ENCODE results near the gene MAGI1. TPM values are rescaled to one million over a fixed set of nuclear protein-coding genes. Genes with fewer than 3 reads are reported as not detected.

MAGI1 gene
- total RNA-seq, 2 donors from 2014 or later = 37.5 to 51.6 TPM

DNA sequence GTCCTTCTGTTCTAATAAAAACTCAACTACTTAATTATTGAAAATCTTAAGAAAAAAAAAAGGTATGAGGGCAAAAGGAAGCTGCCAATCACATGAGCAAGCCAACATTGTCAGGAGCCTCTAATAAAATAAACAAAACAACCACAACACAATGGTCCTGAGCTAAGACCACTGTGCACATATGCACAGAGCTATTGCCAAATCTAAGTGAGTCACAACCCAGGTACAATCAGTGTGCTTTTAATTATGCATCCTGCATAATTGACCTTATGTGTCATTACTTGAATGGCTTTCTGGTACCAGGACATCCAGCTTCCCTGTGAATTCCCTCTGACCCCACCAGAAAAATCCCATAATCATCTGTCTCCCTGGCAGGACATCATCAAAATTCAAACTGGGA is 639.8 kb downstream of the MAGI1 start:
- no peaks in the 10 kb centered on the region for H3K27me3 ChIP-seq (replicated peaks; ENCODE audit: insufficient read depth)
- no peaks in the 10 kb centered on the region for H3K36me3 ChIP-seq
- no peaks in the 10 kb centered on the region for H3K4me1 ChIP-seq (replicated peaks)
- TF ChIP-seq POLR2A (IDR thresholded peaks at IDR 0.05) (no peak), POLR2AphosphoS5 (IDR thresholded peaks at IDR 0.05) (no peak)
- TF ChIP-seq, protein P1, sequence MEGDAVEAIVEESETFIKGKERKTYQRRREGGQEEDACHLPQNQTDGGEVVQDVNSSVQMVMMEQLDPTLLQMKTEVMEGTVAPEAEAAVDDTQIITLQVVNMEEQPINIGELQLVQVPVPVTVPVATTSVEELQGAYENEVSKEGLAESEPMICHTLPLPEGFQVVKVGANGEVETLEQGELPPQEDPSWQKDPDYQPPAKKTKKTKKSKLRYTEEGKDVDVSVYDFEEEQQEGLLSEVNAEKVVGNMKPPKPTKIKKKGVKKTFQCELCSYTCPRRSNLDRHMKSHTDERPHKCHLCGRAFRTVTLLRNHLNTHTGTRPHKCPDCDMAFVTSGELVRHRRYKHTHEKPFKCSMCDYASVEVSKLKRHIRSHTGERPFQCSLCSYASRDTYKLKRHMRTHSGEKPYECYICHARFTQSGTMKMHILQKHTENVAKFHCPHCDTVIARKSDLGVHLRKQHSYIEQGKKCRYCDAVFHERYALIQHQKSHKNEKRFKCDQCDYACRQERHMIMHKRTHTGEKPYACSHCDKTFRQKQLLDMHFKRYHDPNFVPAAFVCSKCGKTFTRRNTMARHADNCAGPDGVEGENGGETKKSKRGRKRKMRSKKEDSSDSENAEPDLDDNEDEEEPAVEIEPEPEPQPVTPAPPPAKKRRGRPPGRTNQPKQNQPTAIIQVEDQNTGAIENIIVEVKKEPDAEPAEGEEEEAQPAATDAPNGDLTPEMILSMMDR (IDR thresholded peaks at IDR 0.05) = no peak
- no peak overlapping the region for H3K4me3 ChIP-seq
- H3K27ac ChIP-seq = no peak overlapping the region
- intact Hi-C loops (cut with DNase I) = no loop called here
- no peak for DNase-seq (ENCODE audit: low spot score)
- no peaks in the 10 kb centered on the region for H3K9me3 ChIP-seq

DNA sequence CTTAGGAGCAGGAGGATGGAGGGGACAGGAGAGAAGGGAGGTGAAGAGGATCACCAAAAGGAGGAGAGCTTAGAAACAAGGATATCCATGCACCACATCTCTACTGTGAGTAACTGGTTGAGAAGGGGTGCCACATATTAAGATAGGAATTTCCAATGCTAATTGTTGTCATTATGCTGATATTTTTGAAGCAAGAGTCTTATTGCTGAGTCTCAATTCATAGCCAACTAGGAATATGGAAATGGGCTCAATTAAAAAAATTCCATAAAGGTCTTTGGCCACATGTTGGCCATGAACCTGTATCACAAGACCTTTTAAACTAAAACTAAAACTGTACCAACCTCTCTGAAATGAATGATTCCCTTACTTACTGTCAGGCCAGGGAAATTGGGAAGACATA is 642.6 kb downstream of the MAGI1 start:
- Histone ChIP-seq H3K27ac (no peak overlapping the region), H3K9me3 (no peaks in the 10 kb centered on the region), H3K27me3 (replicated peaks; ENCODE audit: insufficient read depth) (no peaks in the 10 kb centered on the region), H3K4me1 (replicated peaks) (no peaks in the 10 kb centered on the region), H3K36me3 (no peaks in the 10 kb centered on the region), H3K4me3 (no peak overlapping the region)
- DNase-seq (ENCODE audit: low spot score) = no peak
- TF ChIP-seq, protein P1 (IDR thresholded peaks at IDR 0.05) = no peak
- no peak for TF ChIP-seq POLR2A (IDR thresholded peaks at IDR 0.05)
- no peak for TF ChIP-seq POLR2AphosphoS5 (IDR thresholded peaks at IDR 0.05)
- intact Hi-C loops (cut with DNase I) = no loop called here

DNA sequence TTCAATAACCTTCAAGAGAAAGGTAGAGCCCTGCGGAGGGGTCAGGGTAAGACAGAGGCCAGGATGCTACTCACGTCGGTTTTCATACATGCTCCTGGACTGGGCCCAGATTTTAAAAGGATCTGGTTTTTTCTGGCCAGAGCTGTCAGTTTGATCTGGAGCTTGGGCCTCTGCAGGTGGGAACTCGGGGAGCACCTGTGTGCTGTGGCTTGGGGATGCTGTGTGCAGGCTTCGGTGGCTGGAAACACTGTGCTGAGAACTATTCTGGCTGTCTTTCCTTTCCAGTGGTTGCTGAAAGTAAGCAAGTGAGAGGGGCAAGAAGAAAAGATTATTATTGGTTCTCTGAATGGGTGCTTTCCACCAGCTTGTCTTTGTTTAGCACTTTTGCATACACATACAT is 647.6 kb downstream of the MAGI1 start:
- no peak overlapping the region for H3K27ac ChIP-seq
- no peaks in the 10 kb centered on the region for H3K4me1 ChIP-seq (replicated peaks)
- no peaks in the 10 kb centered on the region for H3K9me3 ChIP-seq
- H3K4me3 ChIP-seq = no peak overlapping the region
- H3K36me3 ChIP-seq = no peaks in the 10 kb centered on the region
- no peak for DNase-seq (ENCODE audit: low spot score)
- TF ChIP-seq POLR2AphosphoS5 (IDR thresholded peaks at IDR 0.05) (no peak), POLR2A (IDR thresholded peaks at IDR 0.05) (no peak)
- TF ChIP-seq, protein P1 (IDR thresholded peaks at IDR 0.05) = no peak
- no peaks in the 10 kb centered on the region for H3K27me3 ChIP-seq (replicated peaks; ENCODE audit: insufficient read depth)
- intact Hi-C loops (cut with DNase I) = no loop called here
- 85% methylated on average over 5 of the region's 5 CpGs for WGBS

DNA sequence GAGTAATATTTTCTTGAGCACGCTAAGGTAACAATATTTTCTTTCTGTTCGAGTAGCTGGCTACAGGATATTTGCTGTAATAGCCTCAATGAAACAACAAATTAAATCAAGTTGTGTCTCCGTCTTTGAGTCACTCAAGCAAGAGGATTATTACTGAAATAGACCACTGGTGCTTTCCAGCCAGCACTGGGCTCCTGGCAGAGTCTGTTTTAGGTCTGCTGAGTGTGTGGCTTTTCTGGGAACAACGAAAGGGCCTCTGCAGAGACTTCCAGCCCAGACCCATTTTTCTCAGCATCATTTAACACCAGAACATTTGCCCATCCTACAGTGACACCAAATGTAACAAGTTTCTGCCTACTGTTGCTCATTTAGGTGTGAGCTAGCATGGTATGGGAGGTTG is 652.9 kb downstream of the MAGI1 start:
- Histone ChIP-seq H3K36me3 (no peaks in the 10 kb centered on the region), H3K4me1 (replicated peaks) (no peaks in the 10 kb centered on the region), H3K9me3 (no peaks in the 10 kb centered on the region), H3K27ac (no peak overlapping the region), H3K27me3 (replicated peaks; ENCODE audit: insufficient read depth) (no peaks in the 10 kb centered on the region), H3K4me3 (no peak overlapping the region)
- no peak for DNase-seq (ENCODE audit: low spot score)
- 93% methylated on average over 4 of the region's 4 CpGs for WGBS
- intact Hi-C loops (cut with DNase I) = no loop called here
- no peak for TF ChIP-seq POLR2A (IDR thresholded peaks at IDR 0.05)
- no peak for TF ChIP-seq POLR2AphosphoS5 (IDR thresholded peaks at IDR 0.05)
- TF ChIP-seq, protein P1 (IDR thresholded peaks at IDR 0.05) = no peak

DNA sequence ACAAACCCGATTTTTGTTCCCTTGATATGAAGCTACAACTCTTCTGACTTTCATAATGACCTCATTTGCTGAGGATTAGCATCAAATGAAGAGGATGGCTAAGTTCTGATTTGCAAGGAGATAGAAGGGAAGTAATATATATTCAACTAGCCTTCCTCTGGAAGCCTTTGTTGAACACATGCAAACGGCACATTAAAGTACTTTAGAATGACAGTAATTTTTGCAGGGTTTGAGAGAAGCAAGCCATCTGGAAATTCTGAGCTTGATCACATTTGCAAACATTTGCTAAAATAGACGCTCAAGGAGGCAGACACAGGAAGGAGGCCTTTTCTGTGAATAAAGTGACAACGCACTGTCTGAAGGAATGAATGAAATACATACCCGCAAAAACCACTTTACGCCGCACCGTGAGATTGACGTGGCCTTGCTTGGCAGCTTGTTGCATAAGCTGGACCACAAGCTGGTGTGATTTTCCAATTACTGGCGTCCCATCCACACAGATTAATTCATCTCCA is 657.2 kb downstream of the MAGI1 start:
- no peaks in the 10 kb centered on the region for H3K36me3 ChIP-seq
- intact Hi-C loops (cut with DNase I) = no loop called here
- TF ChIP-seq POLR2A (IDR thresholded peaks at IDR 0.05) (no peak), POLR2AphosphoS5 (IDR thresholded peaks at IDR 0.05) (no peak)
- TF ChIP-seq, protein P1 (IDR thresholded peaks at IDR 0.05) = no peak
- H3K27me3 ChIP-seq (replicated peaks; ENCODE audit: insufficient read depth) = no peaks in the 10 kb centered on the region
- no peak overlapping the region for H3K4me3 ChIP-seq
- WGBS = 82% methylated on average over 10 of the region's 10 CpGs
- H3K9me3 ChIP-seq = no peaks in the 10 kb centered on the region
- H3K4me1 ChIP-seq (replicated peaks) = no peaks in the 10 kb centered on the region
- DNase-seq (ENCODE audit: low spot score) = no peak
- no peak overlapping the region for H3K27ac ChIP-seq

Measured in prostate gland (tissue), 2 donors.